Right lobe of liver (tissue), 6 donors: Measurements from ENCODE around the gene GRIN3A. TPM values are rescaled to one million over a fixed set of nuclear protein-coding genes. Genes with fewer than 3 reads are reported as not detected.

ENCODE experiments used
- ATAC-seq, 4 donors: fragments of 200-7000 bp; cut with Tn5 transposase; one replicate each; pipeline ENCODE4 v1.9.1; 2020; ENCODE audit warnings: mild to moderate bottlenecking in 4 of 4, moderate library complexity in 4 of 4
- DNase-seq, 3 donors: peaks; one replicate each; pipeline ENCODE4 v3.0.0-alpha.2; 2020
- H3K27ac ChIP-seq, 3 donors: fragments of 200-600 bp; one replicate each; pipeline ENCODE4 v1.8.0; 2022
- H3K27me3 ChIP-seq, 2 donors: fragments of 200-600 bp; one replicate each; pipeline ENCODE4 v1.8.0; 2022
- H3K36me3 ChIP-seq, 4 donors: fragments of 200-600 bp; sonication (generic) in 1 of 4; one replicate each; pipeline versions ENCODE4 v1.5.1 to v1.8.0; 2017 to 2022; ENCODE audit warnings: control low read depth in 1 of 4
- H3K4me1 ChIP-seq, 4 donors: fragments of 200-600 bp; sonication (generic) in 1 of 4; one replicate each; pipeline versions ENCODE4 v1.5.1 to v1.8.0; 2017 to 2022; ENCODE audit warnings: control low read depth in 1 of 4
- H3K4me3 ChIP-seq, 3 donors: fragments of 200-600 bp; one replicate each; pipeline ENCODE4 v1.8.0; 2022
- H3K9me3 ChIP-seq, 4 donors: fragments of 200-600 bp; sonication (generic) in 1 of 4; one replicate each; pipeline versions ENCODE4 v1.5.1 to v1.8.0; 2017 to 2022; ENCODE audit warnings: control low read depth in 1 of 4
- CTCF ChIP-seq, 4 donors: fragments of 200-600 bp in 3 of 4; fragments of 450-650 bp in 1 of 4; IDR thresholded peaks; one replicate each; pipeline versions ENCODE4 v1.5.1 to v1.8.0; 2016 to 2022; ENCODE audit warnings: antibody characterized with exemption in 4 of 4, mild to moderate bottlenecking in 2 of 4
- POLR2A ChIP-seq: fragments of 450-650 bp; IDR thresholded peaks from one replicate; pipeline ENCODE4 v1.6.1; 2017; ENCODE audit warnings: antibody characterized with exemption, mild to moderate bottlenecking
- WGBS: methylation state at CpG from one replicate; pipeline ENCODE4 v1.1.6; 2018; ENCODE audit warnings: low coverage, low lambda C conversion rate; ENCODE audit not compliant: insufficient coverage; ENCODE audit errors: missing lambda C conversion rate; 5-methylcytosine and 5-hydroxymethylcytosine counted together
- intact Hi-C, 2 donors: fragments of 100-400 bp; cut with DNase I; formaldehyde crosslinking; loops; one replicate each; pipeline versions ENCODE4 v1.11.2 to v1.14.1; 2022
- total RNA-seq, 6 experiments: library from RNA; depleted of rRNA in 2 of 6; stranded (reverse); fragments of >200 nt in 2 of 6; fragmentation: NEBNext Ultra II Directional in 3 of 6; extraction: Animal tissue kit (Norgen Biotek cat#: 25700) in 3 of 6; gene quantifications; one replicate each; pipeline versions ENCODE4 v1.1.0 to v1.2.4, GENCODE V29; 2016 to 2023
- donor health status: DM: no; HTN: yes; CAD: no.
- donor health status: DM: no; HTN: no; CAD: no.
- donor health status: DM: no; HTN: no; CAD: no.
- donor health status: DM: no; HTN: yes; CAD: no.
- donor health status: DM: no; HTN: yes; CAD: no.

GRIN3A gene
- total RNA-seq, 6 experiments from 2014 or later: 0.05 to 0.44 (median 0.09) TPM; not detected in 1

GRCh38 chr9:101574731-101575333 lies 163.6 kb downstream of the GRIN3A start:
- intact Hi-C loops: no loop called here

DNA sequence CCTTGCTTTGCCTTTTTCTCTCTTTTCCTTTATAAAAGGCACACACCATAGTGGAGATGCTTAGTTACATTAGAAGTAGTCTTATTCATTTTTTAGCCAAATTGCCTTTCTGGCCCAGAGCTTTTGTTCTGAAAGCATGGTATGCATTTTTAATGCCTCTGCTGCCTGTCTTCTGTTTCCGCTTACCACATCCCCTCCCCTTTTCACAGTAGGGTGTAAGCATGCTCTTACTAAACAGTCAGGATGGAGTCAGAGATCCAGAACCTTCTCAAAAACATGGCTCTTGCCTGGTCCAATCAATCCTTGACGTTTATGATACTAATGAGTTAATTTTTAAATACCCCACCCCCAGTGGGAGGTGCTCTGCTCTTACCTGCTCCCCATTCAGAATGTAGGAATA lies 166.1 kb downstream of the GRIN3A start:
- no peak overlapping the region for H3K4me3 ChIP-seq
- TF ChIP-seq CTCF (IDR thresholded peaks at IDR 0.05) (no peak), POLR2A (no peak)
- 88% methylated on average over 2 of the region's 2 CpGs for WGBS

More at GRCh38 chr9:101574731-101575333, 163.6 kb downstream of the GRIN3A start:
- TF ChIP-seq POLR2A (no peak), CTCF (IDR thresholded peaks at IDR 0.05) (no peak)
- no peaks in the 10 kb centered on the region for H3K9me3 ChIP-seq
- H3K36me3 ChIP-seq: no peaks in the 10 kb centered on the region
- DNase-seq (no peak), ATAC-seq (peak; percentile 43 to 79 (median 60))
- no peak overlapping the region for H3K4me3 ChIP-seq
- H3K27ac ChIP-seq: no peak overlapping the region
- H3K4me1 ChIP-seq: peaks cover 0 to 9% (median 0%) of the 10 kb centered on the region in 4 donors
- no peaks in the 10 kb centered on the region for H3K27me3 ChIP-seq

GRCh38 chr9:101571114-101571513 lies 167.3 kb downstream of the GRIN3A start:
- intact Hi-C loops: no loop called here
- peaks cover 0 to 4% (median 0%) of the 10 kb centered on the region in 4 donors for H3K36me3 ChIP-seq
- H3K4me3 ChIP-seq: no peak overlapping the region
- ATAC-seq (no peak), DNase-seq (no peak)
- TF ChIP-seq CTCF (IDR thresholded peaks at IDR 0.05): no peak
- TF ChIP-seq POLR2A: no peak
- H3K9me3 ChIP-seq: no peaks in the 10 kb centered on the region
- WGBS: 67% methylated on average over 1 of the region's 1 CpG
- no peaks in the 10 kb centered on the region for H3K27me3 ChIP-seq
- no peak overlapping the region for H3K27ac ChIP-seq
- peaks cover 0 to 9% (median 0%) of the 10 kb centered on the region in 4 donors for H3K4me1 ChIP-seq

More for the DNA sequence above, 166.1 kb downstream of the GRIN3A start:
- no peak for ATAC-seq
- H3K27ac ChIP-seq: no peak overlapping the region
- no peaks in the 10 kb centered on the region for H3K9me3 ChIP-seq
- no peaks in the 10 kb centered on the region for H3K36me3 ChIP-seq
- DNase-seq: no peak
- H3K27me3 ChIP-seq: no peaks in the 10 kb centered on the region
- intact Hi-C loops: no loop called here
- H3K4me1 ChIP-seq: peaks cover 0 to 9% (median 0%) of the 10 kb centered on the region in 4 donors

- TF ChIP-seq POLR2A (no peak), CTCF (IDR thresholded peaks at IDR 0.05) (no peak)
- H3K27ac ChIP-seq: no peak overlapping the region
- peaks cover 0 to under 1% (median 0%) of the 10 kb centered on the region in 4 donors for H3K4me1 ChIP-seq
- 81% methylated on average over 4 of the region's 5 CpGs for WGBS
- ATAC-seq (no peak), DNase-seq (no peak)
- H3K4me3 ChIP-seq: no peak overlapping the region
- no peaks in the 10 kb centered on the region for H3K27me3 ChIP-seq
- peaks cover 0 to 5% (median 0%) of the 10 kb centered on the region in 4 donors for H3K36me3 ChIP-seq
- no peaks in the 10 kb centered on the region for H3K9me3 ChIP-seq
- intact Hi-C loops: no loop called here
Observed at GRCh38 chr9:101569741-101570501, 168.5 kb downstream of the GRIN3A start.
